PC-9 (cell line): ENCODE measurements around the gene KIF26A. TPM values are rescaled to one million over a fixed set of nuclear protein-coding genes. Genes with fewer than 3 reads are reported as not detected.

Source experiments
- BruUV-seq: library from RNA; stranded (reverse); fragments of 400-500 nt; replicated peaks from 2 replicates; lab custom pipeline; 2021; lab: Mats Ljungman, UMichigan
- CTCF ChIA-PET: fragments of 300-600 bp; sonication (Branson Sonifier 250); formaldehyde crosslinking; loops from one replicate; lab custom pipeline; 2022; ENCODE audit warnings: antibody characterized with exemption; lab: Charles Lee
- POLR2A ChIA-PET: fragments of 300-600 bp; sonication (Branson Sonifier 250); formaldehyde crosslinking; loops from one replicate; lab custom pipeline; 2022; ENCODE audit warnings: antibody characterized with exemption; ENCODE audit not compliant: unreplicated experiment; lab: Charles Lee
- DNase-seq, 2 experiments: peaks; one replicate each; pipeline versions ENCODE4 v3.0.0 to v3.0.0-alpha.2; 2015 to 2022; ENCODE audit warnings: mixed read lengths in 1 of 2
- H2AFZ ChIP-seq: fragments of 200-600 bp; sonication (generic); 2 replicates; pipeline ENCODE4 v1.8.1; 2017; ENCODE audit warnings: antibody characterized with exemption
- H3F3A ChIP-seq: fragments of 200-600 bp; sonication (generic); 2 replicates; pipeline ENCODE4 v1.8.1; 2017; ENCODE audit warnings: antibody characterized with exemption, mild to moderate bottlenecking, low read depth; ENCODE audit not compliant: insufficient read depth
- H3K27ac ChIP-seq: fragments of 200-600 bp; sonication (generic); 2 replicates; pipeline ENCODE4 v1.6.1; 2016; ENCODE audit warnings: mixed run types
- H3K27me3 ChIP-seq: fragments of 200-600 bp; sonication (generic); 2 replicates; pipeline ENCODE4 v1.6.1; 2016; ENCODE audit warnings: low read depth, mixed run types; ENCODE audit not compliant: insufficient read depth
- H3K36me3 ChIP-seq: fragments of 200-600 bp; sonication (generic); 2 replicates; pipeline ENCODE4 v1.6.1; 2016; ENCODE audit warnings: low read depth, mixed run types
- H3K4me1 ChIP-seq: fragments of 200-600 bp; sonication (generic); replicated peaks from 2 replicates; pipeline ENCODE4 v1.6.1; 2016; ENCODE audit warnings: mixed run types; ENCODE audit not compliant: insufficient read depth
- H3K4me2 ChIP-seq: fragments of 200-600 bp; sonication (generic); 2 replicates; pipeline ENCODE4 v1.6.1; 2017; ENCODE audit warnings: mixed run types
- H3K4me3 ChIP-seq: fragments of 200-600 bp; sonication (generic); 2 replicates; pipeline ENCODE4 v1.6.1; 2016; ENCODE audit warnings: mixed run types
- H3K79me2 ChIP-seq: fragments of 200-600 bp; sonication (generic); 2 replicates; pipeline ENCODE4 v1.6.1; 2017; ENCODE audit warnings: low read depth, mixed run types
- H3K9me2 ChIP-seq: fragments of 200-600 bp; sonication (generic); 2 replicates; pipeline ENCODE4 v1.8.1; 2017; ENCODE audit warnings: mild to moderate bottlenecking; ENCODE audit not compliant: insufficient read depth
- H3K9me3 ChIP-seq: fragments of 200-600 bp; sonication (generic); 2 replicates; pipeline ENCODE4 v1.8.1; 2016; ENCODE audit warnings: low read depth; ENCODE audit not compliant: insufficient read depth
- H4K20me1 ChIP-seq: fragments of 200-600 bp; sonication (generic); 2 replicates; pipeline ENCODE4 v1.8.1; 2017; ENCODE audit not compliant: insufficient read depth
- CTCF ChIP-seq: fragments of 200-600 bp; sonication (generic); conservative IDR thresholded peaks from 2 replicates; pipeline ENCODE4 v1.6.1; 2017; ENCODE audit warnings: mixed run types, antibody characterized with exemption, mild to moderate bottlenecking, moderate library complexity
- EZH2 ChIP-seq: fragments of 200-600 bp; sonication (generic); IDR thresholded peaks from 2 replicates; pipeline ENCODE4 v1.8.0; 2017; ENCODE audit warnings: antibody characterized with exemption, low read depth
- intact Hi-C: fragments of 100-400 bp; cut with micrococcal nuclease; formaldehyde crosslinking; loops from one replicate; pipeline ENCODE4 v1.10.0; 2022; ENCODE audit not compliant: unreplicated experiment
- total RNA-seq: library from RNA; stranded (reverse); gene quantifications from 2 replicates; pipeline ENCODE4 v1.2.3, GENCODE V29; 2021

Gene KIF26A
- total RNA-seq, 1 experiment from 2014 or later, result 0.17 TPM

- Histone ChIP-seq H3K36me3 (no peaks in the 10 kb centered on the region), H3K9me2 (no peaks in the 10 kb centered on the region), H3K9me3 (no peaks in the 10 kb centered on the region), H3K79me2 (no peaks in the 10 kb centered on the region), H2AFZ (no peak overlapping the region), H3K4me1 (no peaks in the 10 kb centered on the region), H3K27me3 (peaks cover 65% of the 10 kb centered on the region), H3F3A (no peaks in the 10 kb centered on the region), H3K27ac (no peak overlapping the region), H3K4me3 (no peak overlapping the region), H4K20me1 (no peaks in the 10 kb centered on the region), H3K4me2 (no peak overlapping the region)
- no peak for TF ChIP-seq EZH2
- TF ChIP-seq CTCF, result no peak
- ChIA-PET POLR2A (no interaction called here), CTCF (interaction anchor here (0.7 kb wide), 1 partner anchor 13 kb away, joined by 3 read pairs; no protein-coding TSS in a partner anchor)
- no peak for DNase-seq
- intact Hi-C loops, result no loop called here
- no TSS peak for BruUV-seq
Observed at GRCh38 chr14:104142136-104142945, 4.0 kb downstream of the KIF26A start.

GRCh38 chr14:104142946-104143470 is 4.6 kb downstream of the KIF26A start:
- TF ChIP-seq CTCF (no peak), EZH2 (no peak)
- Histone ChIP-seq H3K9me3 (no peaks in the 10 kb centered on the region), H3K4me2 (no peak overlapping the region), H4K20me1 (no peaks in the 10 kb centered on the region), H3K4me3 (no peak overlapping the region), H3K9me2 (no peaks in the 10 kb centered on the region), H3K79me2 (no peaks in the 10 kb centered on the region), H3F3A (no peaks in the 10 kb centered on the region), H3K27ac (no peak overlapping the region), H3K36me3 (no peaks in the 10 kb centered on the region), H2AFZ (no peak overlapping the region), H3K27me3 (peaks cover 71% of the 10 kb centered on the region), H3K4me1 (no peaks in the 10 kb centered on the region)
- ChIA-PET CTCF (interaction anchor here (0.7 to 1.1 kb wide), 2 partner anchors 14 to 421 kb away, joined by 3 read pairs; no protein-coding TSS in a partner anchor), POLR2A (no interaction called here)
- no TSS peak for BruUV-seq
- intact Hi-C loops, result no loop called here
- DNase-seq, result no peak

GRCh38 chr14:104143521-104144452 is 5.4 kb downstream of the KIF26A start:
- no peaks in the 10 kb centered on the region for H3K36me3 ChIP-seq
- TF ChIP-seq EZH2, result no peak
- no peak for TF ChIP-seq CTCF
- no peaks in the 10 kb centered on the region for H3K9me3 ChIP-seq
- H4K20me1 ChIP-seq, result no peaks in the 10 kb centered on the region
- ChIA-PET POLR2A (no interaction called here), CTCF (interaction anchor here (0.6 to 1.1 kb wide), 2 partner anchors 51 to 420 kb away, joined by 3 to 7 read pairs; no protein-coding TSS in a partner anchor)
- H3K9me2 ChIP-seq, result no peaks in the 10 kb centered on the region
- H3K27ac ChIP-seq, result no peak overlapping the region
- no peaks in the 10 kb centered on the region for H3F3A ChIP-seq
- no peak overlapping the region for H3K4me2 ChIP-seq
- H3K79me2 ChIP-seq, result no peaks in the 10 kb centered on the region
- no peak for DNase-seq
- no peak overlapping the region for H3K4me3 ChIP-seq
- BruUV-seq, result no TSS peak
- intact Hi-C loops, result no loop called here
- H2AFZ ChIP-seq, result no peak overlapping the region
- peaks cover 77% of the 10 kb centered on the region for H3K27me3 ChIP-seq
- no peaks in the 10 kb centered on the region for H3K4me1 ChIP-seq
